PC-3 (cell line): Measurements from ENCODE around the gene GATA6.

ENCODE experiments used
- CTCF ChIP-seq: fragments of 300-600 bp; sonication (generic); conservative IDR thresholded peaks from 2 replicates; pipeline ENCODE4 v1.5.1; 2017; ENCODE audit warnings: antibody characterized with exemption, low read depth, mild to moderate bottlenecking, low read length
- EZH2 ChIP-seq: fragments of 300-600 bp; sonication (generic); IDR thresholded peaks from one replicate; pipeline ENCODE4 v1.6.1; 2017; ENCODE audit warnings: antibody characterized with exemption, mild to moderate bottlenecking, low read length; ENCODE audit not compliant: unreplicated experiment
- EZH2phosphoT487 ChIP-seq: fragments of 300-600 bp; sonication (generic); IDR thresholded peaks from 2 replicates; pipeline ENCODE4 v1.6.1; 2018; ENCODE audit warnings: mild to moderate bottlenecking, antibody characterized with exemption, low read length, borderline replicate concordance

DNA sequence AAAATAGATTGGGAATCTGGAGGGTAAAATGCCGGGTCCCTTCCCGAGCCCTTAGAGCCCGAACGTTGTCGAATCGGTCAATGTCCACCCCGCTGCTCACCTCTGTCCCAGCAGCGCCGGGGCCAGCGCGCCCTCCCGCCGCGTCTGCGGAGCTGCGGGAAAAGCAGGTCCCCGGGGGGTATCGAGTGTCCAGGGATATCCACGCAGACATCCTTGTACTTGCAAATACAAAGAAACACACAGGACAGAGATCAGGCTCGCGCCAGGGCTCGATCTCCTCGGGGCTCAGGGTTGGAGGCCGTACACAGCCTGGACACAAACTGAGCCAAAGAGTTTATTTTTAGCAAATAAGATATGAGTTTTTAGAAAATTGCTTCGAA, 2.3 kb upstream of the GATA6 start:
- TF ChIP-seq CTCF, result no peak
- TF ChIP-seq EZH2, result no peak
- TF ChIP-seq EZH2phosphoT487, result no peak
